A673 (cell line): ENCODE results near the gene ABCB4.

ENCODE experiments used
- EZH2 ChIP-seq: fragments of 200-600 bp; sonication (generic); IDR thresholded peaks from 2 replicates; pipeline ENCODE4 v1.6.1; 2017; ENCODE audit warnings: borderline replicate concordance, low read depth, mild to moderate bottlenecking, mixed read lengths, antibody characterized with exemption, low read length; ENCODE audit not compliant: poor library complexity, severe bottlenecking
- TF ChIP-seq, protein P1 (sequence below): fragments of 300-800, 200-600 bp; sonication (generic); conservative IDR thresholded peaks from 2 replicates; pipeline ENCODE4 v1.5.1; 2017; ENCODE audit warnings: low read depth, mild to moderate bottlenecking, antibody characterized with exemption, low read length, moderate library complexity, mixed read lengths

DNA sequence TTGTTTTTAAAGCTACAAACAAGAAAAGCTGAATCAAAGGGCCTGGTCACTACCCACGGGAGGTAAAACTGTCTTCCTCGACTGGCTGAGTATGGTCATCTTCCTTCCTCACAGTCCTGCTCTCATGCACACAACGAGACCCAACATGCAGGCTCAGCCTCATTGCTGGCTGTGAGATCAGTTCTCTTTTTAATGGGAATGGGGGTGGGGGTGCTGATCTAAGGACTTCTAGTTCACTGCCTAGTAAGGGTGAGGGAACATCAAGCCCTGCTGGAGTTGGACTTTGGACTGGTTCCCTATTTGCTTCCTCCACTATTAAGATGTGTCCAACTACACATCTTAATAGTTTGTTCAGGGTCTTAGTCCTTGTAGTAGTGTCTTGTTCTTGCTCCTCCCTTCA lies 48.2 kb downstream of the ABCB4 start:
- TF ChIP-seq, protein P1, sequence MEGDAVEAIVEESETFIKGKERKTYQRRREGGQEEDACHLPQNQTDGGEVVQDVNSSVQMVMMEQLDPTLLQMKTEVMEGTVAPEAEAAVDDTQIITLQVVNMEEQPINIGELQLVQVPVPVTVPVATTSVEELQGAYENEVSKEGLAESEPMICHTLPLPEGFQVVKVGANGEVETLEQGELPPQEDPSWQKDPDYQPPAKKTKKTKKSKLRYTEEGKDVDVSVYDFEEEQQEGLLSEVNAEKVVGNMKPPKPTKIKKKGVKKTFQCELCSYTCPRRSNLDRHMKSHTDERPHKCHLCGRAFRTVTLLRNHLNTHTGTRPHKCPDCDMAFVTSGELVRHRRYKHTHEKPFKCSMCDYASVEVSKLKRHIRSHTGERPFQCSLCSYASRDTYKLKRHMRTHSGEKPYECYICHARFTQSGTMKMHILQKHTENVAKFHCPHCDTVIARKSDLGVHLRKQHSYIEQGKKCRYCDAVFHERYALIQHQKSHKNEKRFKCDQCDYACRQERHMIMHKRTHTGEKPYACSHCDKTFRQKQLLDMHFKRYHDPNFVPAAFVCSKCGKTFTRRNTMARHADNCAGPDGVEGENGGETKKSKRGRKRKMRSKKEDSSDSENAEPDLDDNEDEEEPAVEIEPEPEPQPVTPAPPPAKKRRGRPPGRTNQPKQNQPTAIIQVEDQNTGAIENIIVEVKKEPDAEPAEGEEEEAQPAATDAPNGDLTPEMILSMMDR, result no peak
- TF ChIP-seq EZH2, result no peak
